ENCODE data around the gene ZNF316.
"Not testable (repeated sequence)": the region's sequence is repeated elsewhere in the genome, so short reads cannot be mapped to it uniquely, and the experiment has no call there.

The ZNF316 gene

GRCh38 chr7:6647080-6647479, 10.0 kb downstream of the ZNF316 start:
- DNase-seq (ENCODE audit: low spot score): no peak

DNA sequence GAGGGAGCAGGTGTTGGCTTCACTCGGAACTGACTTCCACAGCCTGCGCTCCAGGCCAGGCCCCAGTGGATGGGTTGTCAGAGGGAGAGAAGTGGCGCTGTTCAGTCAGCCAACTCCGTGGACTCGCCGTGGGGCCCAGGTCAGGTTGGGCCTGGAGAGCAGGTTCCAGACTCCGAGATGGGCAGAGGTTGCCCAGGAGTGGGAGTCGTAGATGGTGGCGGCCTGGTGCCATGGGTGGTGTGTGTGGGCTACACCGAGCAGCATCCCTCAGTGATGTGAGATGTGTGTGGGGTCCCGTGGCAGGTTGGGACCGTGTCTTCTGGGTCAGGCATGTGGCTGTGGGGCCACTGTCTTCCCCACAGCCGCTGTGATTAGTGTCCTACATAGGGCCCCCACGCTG, 10.4 kb downstream of the ZNF316 start:
- DNase-seq (ENCODE audit: low spot score): no peak

GRCh38 chr7:6648066-6648814, 11.1 kb downstream of the ZNF316 start:
- no peak for DNase-seq (ENCODE audit: low spot score)

DNA sequence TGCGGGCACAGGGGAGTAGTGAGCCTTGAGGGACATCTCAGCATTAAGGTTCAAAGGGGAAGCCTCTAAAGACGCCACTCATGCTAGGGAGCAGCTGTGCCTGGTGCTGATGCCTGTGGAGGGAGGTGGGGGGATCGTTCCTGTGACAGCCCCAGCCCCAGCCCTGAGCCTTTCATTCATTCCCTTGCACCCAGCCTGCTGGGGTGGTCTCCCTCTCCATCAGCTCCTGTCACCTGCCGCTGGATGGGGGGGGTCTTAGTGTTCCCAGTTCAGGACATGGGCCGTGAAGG, 11.6 kb downstream of the ZNF316 start:
- no peak for DNase-seq (ENCODE audit: low spot score)

GRCh38 chr7:6649241-6649961, 12.3 kb downstream of the ZNF316 start:
- no peak for DNase-seq (ENCODE audit: low spot score)

GRCh38 chr7:6650086-6650485, 13.0 kb downstream of the ZNF316 start:
- DNase-seq (ENCODE audit: low spot score): no peak

GRCh38 chr7:6650521-6651011, 13.4 kb downstream of the ZNF316 start:
- DNase-seq (ENCODE audit: low spot score): no peak

GRCh38 chr7:6651851-6652445, 14.8 kb downstream of the ZNF316 start:
- peak; percentile 5 for DNase-seq (ENCODE audit: low spot score)

- peak; percentile 18 for DNase-seq (ENCODE audit: low spot score)
Measured at GRCh38 chr7:6652446-6653011, 15.4 kb downstream of the ZNF316 start.

GRCh38 chr7:6653071-6654003, 16.2 kb downstream of the ZNF316 start:
- DNase-seq (ENCODE audit: low spot score): peak; percentile 18

DNA sequence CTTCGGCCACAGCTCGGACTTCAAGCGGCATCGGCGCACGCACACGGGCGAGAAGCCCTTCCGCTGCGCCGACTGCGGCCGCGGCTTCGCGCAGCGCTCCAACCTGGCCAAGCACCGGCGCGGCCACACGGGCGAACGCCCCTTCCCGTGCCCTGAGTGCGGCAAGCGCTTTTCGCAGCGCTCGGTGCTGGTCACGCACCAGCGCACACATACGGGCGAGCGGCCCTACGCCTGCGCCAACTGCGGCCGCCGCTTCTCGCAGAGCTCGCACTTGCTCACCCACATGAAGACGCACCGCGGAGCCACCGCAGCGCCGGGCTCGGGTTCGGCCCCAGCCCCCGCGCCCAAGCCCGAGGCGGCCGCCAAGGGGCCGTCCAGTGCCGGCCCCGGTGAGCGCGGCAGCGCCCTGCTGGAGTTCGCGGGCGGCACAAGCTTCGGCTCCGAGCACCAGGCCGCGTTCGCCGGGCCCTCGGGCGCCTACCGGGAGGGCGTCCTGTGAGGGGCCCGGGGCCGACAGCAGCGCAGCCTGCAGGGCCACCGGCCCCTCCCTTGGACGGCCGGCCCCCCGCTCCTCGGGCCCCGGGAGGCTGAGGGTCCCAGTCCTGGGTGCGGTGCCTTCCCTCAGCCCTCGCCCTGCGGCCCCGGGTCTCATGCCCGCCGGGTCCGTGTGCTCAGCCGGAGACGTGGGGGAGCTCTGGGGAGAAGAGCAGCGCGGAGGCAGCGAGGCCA, 17.2 kb downstream of the ZNF316 start:
- DNase-seq (ENCODE audit: low spot score): no peak

- no peak for DNase-seq (ENCODE audit: low spot score)
Measured at GRCh38 chr7:6654842-6655610, 17.9 kb downstream of the ZNF316 start.

DNA sequence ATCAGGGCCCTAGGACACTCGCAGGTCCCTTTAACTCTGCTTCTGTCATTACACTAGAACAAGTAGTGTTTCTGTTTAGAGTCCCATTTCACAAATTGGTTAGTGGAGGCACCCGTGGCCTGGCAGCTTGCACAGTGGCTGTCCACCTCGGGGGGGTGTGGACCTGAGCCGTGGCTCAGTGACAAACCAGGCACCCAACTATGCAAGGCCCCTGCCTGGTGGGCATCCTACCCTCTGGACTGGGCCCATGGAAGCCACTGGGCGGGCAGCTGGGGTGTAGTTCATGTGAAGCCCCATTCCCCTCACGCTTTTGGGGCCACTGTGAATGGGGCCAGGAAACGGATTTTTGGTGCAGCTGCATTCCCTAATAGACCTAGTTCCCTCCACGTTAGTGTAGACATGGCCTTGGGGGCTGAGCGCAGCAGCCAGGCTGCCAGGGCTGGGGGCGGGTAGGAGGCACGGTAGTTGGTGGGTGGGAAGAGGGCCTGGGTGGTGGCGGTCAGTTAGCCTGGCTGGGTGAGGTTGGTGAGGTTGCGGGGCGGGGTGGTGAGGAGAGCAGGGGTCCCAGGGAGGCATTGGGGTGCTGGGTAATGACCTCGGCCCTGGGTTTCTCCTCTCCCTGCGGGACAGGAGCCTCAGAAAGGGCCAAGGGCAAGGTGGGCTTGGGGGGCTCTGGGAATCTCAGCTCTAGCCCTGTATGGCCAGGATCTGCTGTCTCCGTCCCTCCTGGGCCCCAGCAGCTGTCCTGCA, 18.7 kb downstream of the ZNF316 start:
- DNase-seq (ENCODE audit: low spot score): no peak

- DNase-seq (ENCODE audit: low spot score): no peak
Measured at GRCh38 chr7:6656413-6656812, 19.3 kb downstream of the ZNF316 start.

GRCh38 chr7:6658618-6659345, 21.7 kb downstream of the ZNF316 start:
- peak; percentile 23 for DNase-seq (ENCODE audit: low spot score)

DNA sequence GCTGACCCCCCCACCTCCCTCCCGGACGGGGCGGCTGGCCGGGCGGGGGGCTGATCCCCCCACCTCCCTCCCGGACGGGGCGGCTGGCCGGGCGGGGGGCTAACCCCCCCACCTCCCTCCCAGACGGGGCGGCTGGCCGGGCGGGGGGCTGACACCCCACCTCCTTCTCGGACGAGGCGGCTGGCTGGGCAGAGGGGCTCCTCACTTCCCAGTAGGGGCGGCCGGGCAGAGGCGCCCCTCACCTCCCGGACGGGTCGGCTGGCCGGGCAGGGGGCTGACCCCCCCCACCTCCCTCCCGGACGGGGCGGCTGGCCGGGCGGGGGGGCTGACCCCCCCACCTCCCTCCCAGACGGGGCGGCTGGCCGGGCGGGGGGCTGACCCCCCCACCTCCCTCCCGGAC, 33.7 kb downstream of the ZNF316 start:
- not testable (repeated sequence) for DNase-seq (ENCODE audit: low spot score)

- DNase-seq (ENCODE audit: low spot score): no peak
Measured at GRCh38 chr7:6675807-6676405, 38.8 kb downstream of the ZNF316 start.

DNA sequence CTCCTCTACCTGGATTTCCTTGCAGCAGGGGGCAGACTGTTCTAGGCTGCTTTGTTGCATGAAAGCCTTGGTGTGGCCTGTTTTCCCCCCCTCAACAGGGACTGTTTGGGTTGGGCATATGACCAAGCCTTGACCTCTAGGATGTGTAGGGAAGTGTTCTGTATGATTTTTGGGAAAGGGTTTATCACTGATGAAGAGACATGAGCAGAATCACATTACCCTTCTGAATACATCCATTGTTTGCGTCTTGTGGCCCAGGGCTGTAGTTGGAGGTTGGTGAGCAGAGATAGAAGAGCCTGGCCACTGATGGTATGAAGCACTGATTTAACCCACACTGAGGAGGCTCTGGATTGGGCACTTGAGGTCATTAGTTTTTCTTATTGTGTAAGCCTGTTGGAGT, 43.0 kb downstream of the ZNF316 start:
- no peak for DNase-seq (ENCODE audit: low spot score)
